NCI-H2171 (cell line): ENCODE results near the gene NRF1.
A peak's percentile ranks its signal among the peaks of the same experiment; 100 is the strongest.
"Not testable (repeated sequence)": the region's sequence is repeated elsewhere in the genome, so short reads cannot be mapped to it uniquely, and the experiment has no call there.

Source experiments
- DNase-seq: peaks from one replicate; lab custom pipeline; 2025; lab: John Stamatoyannopoulos, UW

NRF1 gene

DNA sequence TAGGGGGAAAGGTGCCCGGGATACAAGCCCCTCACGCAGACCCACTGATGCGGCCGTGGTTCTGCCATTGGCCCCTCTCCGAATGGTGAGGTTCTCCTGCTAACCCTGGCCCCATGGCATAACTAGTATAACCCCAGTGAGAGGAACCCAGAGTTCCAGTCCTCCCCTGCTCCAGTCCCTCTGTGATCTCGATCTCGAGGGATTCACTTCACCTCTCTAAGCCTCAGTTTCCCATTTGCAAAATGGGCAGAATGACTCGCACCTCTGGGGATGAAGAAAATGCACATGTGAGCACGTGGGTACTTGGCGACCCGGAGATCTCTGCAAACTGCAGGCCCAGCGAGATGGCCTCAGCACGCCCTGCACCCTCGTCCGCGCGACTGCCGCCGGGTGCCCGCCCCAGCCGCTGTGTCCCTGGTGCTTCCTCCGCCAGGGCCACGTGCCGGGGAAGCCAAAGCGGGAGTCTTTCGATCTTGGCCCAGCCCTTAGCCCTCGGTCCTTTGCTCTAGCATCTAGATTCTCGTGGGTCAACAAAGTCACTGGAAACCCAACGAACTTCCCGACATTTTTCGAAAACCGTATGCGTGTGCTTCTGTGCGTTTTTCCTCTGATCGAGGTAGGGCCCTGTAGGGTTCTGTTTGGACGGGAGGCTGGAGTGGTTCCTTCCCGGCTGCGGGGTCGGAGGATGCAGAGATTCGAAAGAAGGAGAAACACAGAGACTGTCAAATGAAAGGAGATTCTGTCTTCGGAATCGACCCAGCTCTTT, 171.5 kb downstream of the NRF1 start:
- DNase-seq = no peak

DNA sequence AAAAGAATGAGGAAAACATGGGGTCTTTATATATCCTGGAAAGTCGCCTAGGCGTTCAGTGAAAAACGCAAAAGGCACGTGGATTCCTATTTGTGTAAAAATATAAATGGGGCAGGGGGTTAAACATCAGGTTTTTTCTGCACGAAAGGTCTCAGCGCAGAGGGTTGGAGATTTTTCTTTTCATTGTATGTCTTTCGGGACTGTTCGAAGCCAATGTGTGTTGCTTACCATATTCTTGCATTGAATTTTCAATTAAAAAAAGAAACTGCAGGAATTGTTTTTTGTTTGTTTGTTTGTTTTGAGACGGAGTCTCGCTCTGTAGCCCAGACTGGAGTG, 172.0 kb downstream of the NRF1 start:
- no peak for DNase-seq

DNA sequence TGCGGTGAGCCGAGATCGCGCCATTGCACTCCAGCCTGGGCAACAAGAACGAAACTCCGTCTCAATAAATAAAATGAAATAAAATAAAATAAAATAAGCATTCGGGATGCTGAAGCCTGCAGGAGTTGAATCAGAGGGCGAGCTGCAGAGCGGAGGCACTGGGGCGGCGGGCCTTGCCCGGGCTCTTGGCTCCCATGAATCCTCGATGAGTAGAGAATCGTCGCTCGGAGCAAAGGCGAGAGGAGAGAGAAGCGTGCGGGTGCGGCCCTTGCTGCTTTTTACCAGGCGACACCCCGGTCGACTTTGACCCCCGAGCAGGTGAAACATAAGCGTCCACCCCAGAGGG, 172.9 kb downstream of the NRF1 start:
- no peak for DNase-seq

GRCh38 chr7:129784783-129785684, 173.5 kb downstream of the NRF1 start:
- no peak for DNase-seq

DNA sequence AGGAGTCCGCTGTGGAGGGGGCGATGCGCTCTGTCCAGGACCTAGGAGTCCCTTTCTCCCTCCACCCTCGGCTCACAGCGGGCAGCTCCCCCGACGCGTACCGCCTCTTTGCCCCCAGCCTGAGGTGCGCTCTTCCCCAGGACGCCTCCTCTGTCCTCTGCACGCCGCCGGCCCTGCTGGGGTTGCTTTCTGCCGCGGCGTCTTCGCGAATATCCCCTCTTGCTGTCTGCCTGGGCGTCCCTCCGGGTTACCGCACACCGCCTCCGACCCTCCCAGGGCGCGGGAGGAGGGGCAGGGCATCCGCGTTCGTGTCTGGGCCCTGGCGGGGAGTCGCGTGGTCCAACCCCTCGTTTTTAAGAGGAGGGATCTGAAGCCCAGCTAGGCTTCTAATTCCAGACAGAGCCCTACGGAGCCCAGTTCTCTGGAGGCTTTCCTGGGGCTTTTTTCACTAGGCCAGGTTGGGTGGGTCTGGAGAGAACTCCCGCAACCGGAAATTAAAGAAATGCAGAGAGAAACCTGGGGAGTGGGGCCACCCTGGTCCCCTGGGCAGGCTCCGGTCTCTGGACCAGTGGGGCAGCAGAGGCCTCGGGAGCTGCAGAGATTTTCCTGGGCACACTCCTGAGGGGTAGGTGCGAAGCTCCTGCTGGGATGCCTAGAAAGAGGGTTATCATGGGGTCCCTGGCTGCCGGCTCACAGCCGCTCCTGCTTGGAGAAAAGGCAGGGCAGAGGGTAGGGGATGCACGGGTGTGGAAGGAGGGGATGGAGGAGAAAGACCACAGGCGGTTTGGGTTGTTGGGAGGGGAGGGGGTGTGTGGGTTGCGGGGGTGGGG, 174.4 kb downstream of the NRF1 start:
- DNase-seq = no peak

- no peak for DNase-seq
Observed at GRCh38 chr7:129786825-129787563, 175.5 kb downstream of the NRF1 start.

GRCh38 chr7:129789000-129789399, 177.5 kb downstream of the NRF1 start:
- DNase-seq = no peak

GRCh38 chr7:129789652-129790051, 178.1 kb downstream of the NRF1 start:
- no peak for DNase-seq

DNA sequence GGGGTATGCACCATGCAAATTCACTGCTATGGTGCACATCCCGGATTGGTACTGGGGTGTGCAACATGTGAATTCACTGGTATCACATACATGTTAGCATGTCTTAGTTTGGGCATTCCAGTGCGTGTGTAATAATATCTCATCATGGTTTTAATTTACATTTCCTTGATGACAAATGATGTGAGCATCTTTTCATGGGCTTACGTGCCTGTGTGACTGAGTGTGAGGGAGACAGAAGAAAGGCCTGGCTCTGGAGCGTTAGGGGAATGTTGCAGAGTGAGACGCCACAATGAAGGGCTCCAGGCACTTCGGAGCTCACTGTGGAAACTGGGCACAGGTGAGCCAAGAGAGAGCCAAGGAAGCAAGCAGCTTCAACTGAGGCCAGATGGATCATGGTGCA, 178.6 kb downstream of the NRF1 start:
- no peak for DNase-seq

GRCh38 chr7:129792721-129793120, 181.2 kb downstream of the NRF1 start:
- no peak for DNase-seq

GRCh38 chr7:129793506-129794310, 182.2 kb downstream of the NRF1 start:
- no peak for DNase-seq

DNA sequence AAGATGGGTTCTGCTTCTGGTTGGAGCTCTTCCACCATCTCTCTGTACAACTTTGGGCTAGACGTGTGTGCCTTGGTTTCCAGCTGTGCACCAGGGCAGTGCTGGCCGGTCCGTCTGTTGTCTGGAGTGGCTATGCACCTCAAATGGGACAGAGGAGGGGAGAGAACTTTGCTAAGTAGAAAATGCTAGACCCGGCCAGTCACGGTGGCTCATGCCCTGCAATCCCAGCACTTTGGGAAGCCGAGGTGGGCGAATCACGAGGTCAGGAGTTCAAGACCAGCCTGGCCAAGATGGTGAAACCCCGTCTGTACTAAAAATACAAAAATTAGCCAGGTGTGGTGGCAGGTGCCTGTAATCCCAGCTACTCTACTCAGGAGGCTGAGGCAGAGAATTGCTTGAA, 182.9 kb downstream of the NRF1 start:
- DNase-seq = not testable (repeated sequence)

DNA sequence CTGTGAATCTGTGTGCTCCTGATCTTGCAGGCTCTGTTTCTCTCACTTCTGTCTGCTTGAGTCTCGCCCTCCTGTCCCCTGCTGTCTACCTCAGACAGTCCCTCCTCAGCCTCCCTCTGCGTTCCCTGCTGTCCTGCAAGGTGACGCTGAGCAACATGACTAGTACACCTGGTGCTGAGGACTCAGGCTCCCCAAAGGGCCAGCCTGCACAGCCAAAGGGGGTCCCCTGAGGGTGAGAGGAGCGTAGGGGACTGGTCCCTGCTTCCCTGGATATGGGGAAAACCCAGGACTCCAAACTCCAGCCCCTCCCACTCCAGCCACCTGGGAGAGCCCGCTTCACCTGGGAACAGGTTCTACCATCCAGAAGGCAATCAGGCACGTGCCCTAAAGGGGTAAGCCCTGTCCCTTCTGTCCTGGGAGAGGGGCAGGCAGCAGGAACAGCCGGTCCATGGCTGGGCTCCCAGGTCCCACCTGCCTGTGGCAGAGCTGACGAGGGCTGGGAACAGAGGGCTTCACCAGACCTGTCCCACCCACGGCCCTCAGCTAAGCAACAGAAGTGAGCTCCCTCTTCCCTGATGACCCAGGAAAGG, 184.8 kb downstream of the NRF1 start:
- no peak for DNase-seq

- DNase-seq = peak; percentile 81
Observed at GRCh38 chr7:129797214-129797789, 185.8 kb downstream of the NRF1 start.

DNA sequence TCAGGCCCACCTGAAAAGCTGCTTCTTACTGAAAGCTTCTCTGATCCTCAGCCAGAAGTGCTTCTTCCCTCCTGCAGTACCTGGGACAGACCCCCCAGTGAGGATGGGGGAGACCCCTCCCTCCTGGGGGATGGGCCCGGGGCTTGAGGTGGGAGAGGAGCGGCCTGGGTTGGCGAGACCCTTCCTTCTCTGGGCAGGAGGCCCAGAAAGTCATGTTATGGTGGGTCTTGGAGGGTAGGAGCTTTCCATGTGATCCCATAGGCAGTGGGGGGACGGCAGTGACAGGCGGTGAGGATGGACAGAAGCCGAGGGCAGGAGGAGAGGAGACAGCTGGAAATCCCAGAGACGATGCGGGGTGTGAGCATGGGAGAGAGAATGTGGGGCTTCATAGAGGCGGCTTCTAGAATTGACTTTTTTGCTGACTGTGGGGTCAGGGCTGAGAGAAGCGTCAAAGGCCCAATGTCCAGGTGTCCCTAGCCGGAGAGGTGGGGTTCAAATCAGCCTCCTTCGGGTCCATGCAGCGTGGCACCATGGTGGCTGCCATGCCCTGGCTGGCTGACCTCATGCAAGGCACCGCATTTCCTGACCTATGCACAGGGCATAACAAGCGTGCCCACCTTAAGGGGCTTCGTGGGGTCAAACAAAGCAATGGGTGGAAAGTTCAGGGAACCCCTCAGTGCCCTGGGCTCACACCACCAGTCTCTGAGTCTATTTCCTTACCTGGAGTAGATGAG, 187.3 kb downstream of the NRF1 start:
- DNase-seq = no peak

GRCh38 chr7:129799350-129799955, 187.9 kb downstream of the NRF1 start:
- no peak for DNase-seq

DNA sequence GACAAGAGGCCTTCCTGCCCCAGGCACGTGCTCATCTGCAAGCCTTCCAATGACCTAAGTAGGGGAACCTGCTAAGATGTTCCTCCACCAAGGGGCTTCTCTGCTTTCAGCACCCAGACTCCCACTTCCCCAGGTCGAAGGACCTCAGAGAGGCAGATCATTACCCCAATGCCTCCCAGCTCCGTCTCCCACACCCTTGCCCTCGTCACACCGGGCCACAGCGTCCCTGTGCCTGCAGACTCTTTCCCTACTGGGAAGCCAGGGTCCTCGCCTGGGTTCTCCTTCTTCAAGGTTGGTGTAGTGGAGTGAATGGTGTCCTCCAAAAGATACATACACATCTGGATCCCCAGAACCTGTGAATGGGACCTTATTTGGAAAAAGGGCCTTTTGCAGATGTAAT, 189.4 kb downstream of the NRF1 start:
- no peak for DNase-seq

GRCh38 chr7:129801882-129802281, 190.4 kb downstream of the NRF1 start:
- DNase-seq = no peak

DNA sequence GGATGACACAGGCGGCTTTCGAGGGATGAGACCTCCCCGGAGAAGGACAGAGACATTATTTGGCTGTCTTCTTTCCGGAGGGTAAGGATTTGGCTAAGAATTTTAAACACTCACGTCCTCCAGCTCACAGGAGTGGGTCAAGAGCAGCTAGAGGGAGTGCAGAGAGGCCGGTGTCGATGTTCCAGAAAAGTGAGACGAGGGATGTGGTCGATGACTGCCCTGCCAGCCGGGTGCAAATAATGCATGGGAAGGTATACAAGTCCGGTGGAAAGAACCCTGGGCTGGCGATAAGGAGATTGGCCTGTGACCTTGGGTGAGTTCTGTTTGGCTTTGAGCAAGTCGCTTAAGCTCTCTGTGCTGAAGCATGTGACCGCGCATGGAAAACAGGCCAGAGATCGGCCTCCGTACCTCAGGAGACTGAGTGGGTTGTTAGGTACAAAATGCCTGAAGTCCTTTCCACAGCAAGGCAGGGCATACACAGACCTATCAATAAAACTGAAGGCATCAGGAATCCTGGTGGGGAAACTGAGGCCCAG, 192.1 kb downstream of the NRF1 start:
- no peak for DNase-seq
